ENCODE data around the gene JCAD. TPM values are rescaled to one million over a fixed set of nuclear protein-coding genes. Genes with fewer than 3 reads are reported as not detected.

JCAD gene
- total RNA-seq, 2 donors from 2014 or later, result 8.3 to 113 TPM

GRCh38 chr10:30002426-30003266 lies 56.7 kb downstream of the JCAD start:
- WGBS, result 55% methylated on average over 16 of the region's 16 CpGs
- no peak overlapping the region for H3K27ac ChIP-seq
- peak; percentile 33 to 79 (median 55) for TF ChIP-seq CTCF (IDR thresholded peaks at IDR 0.05)
- no peak for TF ChIP-seq POLR2A (IDR thresholded peaks at IDR 0.05)
- peak; percentile 18 for TF ChIP-seq POLR2AphosphoS5 (IDR thresholded peaks at IDR 0.05)
- no peaks in the 10 kb centered on the region for H3K4me1 ChIP-seq (replicated peaks)
- no peaks in the 10 kb centered on the region for H3K36me3 ChIP-seq
- no peaks in the 10 kb centered on the region for H3K9me3 ChIP-seq
- H3K27me3 ChIP-seq (replicated peaks; ENCODE audit: insufficient read depth), result no peaks in the 10 kb centered on the region
- peak; percentile 79 for DNase-seq (ENCODE audit: low spot score)
- H3K4me3 ChIP-seq, result no peak overlapping the region
- intact Hi-C loops (cut with DNase I), result loop anchor here (10.0 kb wide), 1 partner anchor 182 kb away; no protein-coding TSS in a partner anchor

GRCh38 chr10:30000802-30001571 lies 58.4 kb downstream of the JCAD start:
- intact Hi-C loops (cut with DNase I), result loop anchor here (10.0 kb wide), 1 partner anchor 184 kb away; no protein-coding TSS in a partner anchor
- H3K27ac ChIP-seq, result peak overlapping the region; percentile 19 to 33
- DNase-seq (ENCODE audit: low spot score), result peak; percentile 19
- no peaks in the 10 kb centered on the region for H3K4me1 ChIP-seq (replicated peaks)
- WGBS, result 70% methylated on average over 12 of the region's 12 CpGs
- no peaks in the 10 kb centered on the region for H3K36me3 ChIP-seq
- H3K4me3 ChIP-seq, result no peak overlapping the region
- H3K27me3 ChIP-seq (replicated peaks; ENCODE audit: insufficient read depth), result no peaks in the 10 kb centered on the region
- TF ChIP-seq CTCF (IDR thresholded peaks at IDR 0.05), result no peak
- TF ChIP-seq POLR2AphosphoS5 (IDR thresholded peaks at IDR 0.05), result peak; percentile 24
- no peaks in the 10 kb centered on the region for H3K9me3 ChIP-seq

GRCh38 chr10:29998142-29998808 lies 61.1 kb downstream of the JCAD start:
- 43% methylated on average over 12 of the region's 12 CpGs for WGBS
- peak; percentile 78 for DNase-seq (ENCODE audit: low spot score)
- intact Hi-C loops (cut with DNase I), result loop anchor here (5.0 kb wide), 2 partner anchors 71 to 244 kb away; no protein-coding TSS in a partner anchor
- H3K4me1 ChIP-seq (replicated peaks), result no peaks in the 10 kb centered on the region
- H3K27ac ChIP-seq, result no peak overlapping the region
- H3K27me3 ChIP-seq (replicated peaks; ENCODE audit: insufficient read depth), result no peaks in the 10 kb centered on the region
- TF ChIP-seq POLR2AphosphoS5 (IDR thresholded peaks at IDR 0.05) (peak; percentile 32), CTCF (IDR thresholded peaks at IDR 0.05) (peak; percentile 92 to 97 (median 94)), POLR2A (IDR thresholded peaks at IDR 0.05) (no peak)
- no peaks in the 10 kb centered on the region for H3K9me3 ChIP-seq
- H3K4me3 ChIP-seq, result no peak overlapping the region
- H3K36me3 ChIP-seq, result no peaks in the 10 kb centered on the region

GRCh38 chr10:29994811-29995210 lies 64.6 kb downstream of the JCAD start:
- no peaks in the 10 kb centered on the region for H3K9me3 ChIP-seq
- whole genome bisulfite sequencing, result 89% methylated on average over 4 of the region's 4 CpGs
- no peak for TF ChIP-seq CTCF (IDR thresholded peaks at IDR 0.05)
- no peak for TF ChIP-seq POLR2AphosphoS5 (IDR thresholded peaks at IDR 0.05)
- no peak for TF ChIP-seq POLR2A (IDR thresholded peaks at IDR 0.05)
- no peaks in the 10 kb centered on the region for H3K27me3 ChIP-seq (replicated peaks; ENCODE audit: insufficient read depth)
- DNase-seq (ENCODE audit: low spot score), result no peak
- intact Hi-C loops (cut with DNase I), result loop anchor here (5.0 kb wide), 2 partner anchors 68 to 247 kb away; no protein-coding TSS in a partner anchor
- H3K36me3 ChIP-seq, result no peaks in the 10 kb centered on the region
- no peak overlapping the region for H3K4me3 ChIP-seq
- no peak overlapping the region for H3K27ac ChIP-seq
- H3K4me1 ChIP-seq (replicated peaks), result no peaks in the 10 kb centered on the region

All from prostate gland (tissue), 2 donors.